GM18873 (cell line): ENCODE data around the gene OPN3.

ENCODE experiments used
- ATAC-seq: cut with Tn5 transposase; IDR thresholded peaks from one replicate; pipeline ENCODE4 v1.9.1; 2021; ENCODE audit warnings: mild to moderate bottlenecking, moderate library complexity, moderate number of reproducible peaks; ENCODE audit not compliant: unreplicated experiment, low FRiP score

OPN3 gene

DNA sequence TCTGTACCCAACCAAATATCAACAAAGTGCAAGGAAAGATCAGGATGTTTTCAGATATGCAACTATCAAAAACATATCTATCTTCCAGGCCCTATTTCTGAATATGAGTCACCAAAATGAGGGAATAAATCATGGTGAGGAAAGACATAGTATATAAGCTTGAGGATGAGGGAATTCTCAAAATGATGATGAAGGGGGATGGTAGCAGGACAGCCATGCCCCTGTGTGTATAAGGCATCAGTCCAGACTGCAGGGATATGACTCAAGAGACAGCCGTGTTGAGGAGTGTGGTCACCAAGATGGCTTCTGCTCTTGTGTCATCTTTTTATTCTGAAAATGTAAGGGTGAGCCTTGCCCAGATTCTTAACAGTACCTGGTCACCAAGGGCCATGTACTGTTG lies 7.5 kb upstream of the OPN3 start:
- no peak for ATAC-seq

DNA sequence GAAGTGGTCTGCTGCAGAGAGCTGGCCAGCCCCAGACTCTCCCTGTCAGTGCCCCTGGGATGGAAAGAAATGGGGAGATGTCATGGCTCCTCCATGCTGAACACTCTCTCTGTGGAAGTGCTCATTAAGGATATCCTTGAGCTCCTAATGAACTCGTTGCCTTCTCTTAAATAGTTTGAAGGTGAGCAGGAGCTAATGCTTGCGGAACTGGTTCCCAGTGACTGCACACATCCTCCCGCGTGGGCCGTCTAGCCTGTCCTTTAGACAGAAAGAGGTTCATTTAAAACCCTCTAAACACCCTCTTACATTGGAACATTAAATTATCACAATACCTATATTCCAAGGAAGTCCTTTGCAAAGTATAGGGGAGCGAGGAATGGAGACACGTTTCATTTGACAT lies 6.0 kb upstream of the OPN3 start:
- ATAC-seq, result no peak

DNA sequence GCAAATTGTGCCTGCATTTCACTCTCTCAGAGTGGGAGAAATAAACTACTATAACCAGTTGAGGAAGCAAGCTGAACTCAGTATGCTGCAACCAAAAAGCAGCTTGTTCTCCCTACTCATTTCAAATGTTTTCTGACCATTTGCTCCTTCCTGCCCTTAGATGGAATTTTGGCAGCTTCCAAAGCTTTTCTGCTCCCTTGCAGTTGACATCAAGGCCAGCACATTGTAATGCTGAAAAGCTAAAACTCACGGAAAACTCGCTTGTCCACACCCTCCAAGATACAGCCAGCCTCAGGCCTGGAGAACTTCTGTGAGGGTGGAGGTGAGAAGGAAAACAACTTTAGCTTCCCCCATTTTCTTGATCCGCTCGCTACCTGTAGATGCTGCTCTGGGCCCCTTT lies 5.0 kb upstream of the OPN3 start:
- ATAC-seq, result no peak

DNA sequence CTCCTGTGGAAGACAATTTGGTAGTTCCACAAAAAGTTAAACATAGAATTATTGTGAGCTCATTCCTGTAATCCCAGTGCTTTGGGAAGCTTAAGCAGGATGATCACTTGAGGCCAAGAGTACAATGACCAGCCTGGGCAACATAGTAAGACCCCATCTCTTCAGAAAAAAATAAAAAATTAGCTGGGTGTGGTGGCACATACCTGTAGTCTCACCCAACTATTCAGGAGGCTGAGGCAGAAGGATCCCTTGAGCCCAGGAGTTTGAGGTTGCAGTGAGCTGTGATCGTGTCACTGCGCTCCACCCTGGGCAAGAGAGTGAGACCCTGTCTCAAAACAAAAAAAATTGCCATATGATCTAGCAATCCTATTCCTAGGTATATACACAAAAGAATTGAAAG lies 4.1 kb upstream of the OPN3 start:
- ATAC-seq, result no peak

DNA sequence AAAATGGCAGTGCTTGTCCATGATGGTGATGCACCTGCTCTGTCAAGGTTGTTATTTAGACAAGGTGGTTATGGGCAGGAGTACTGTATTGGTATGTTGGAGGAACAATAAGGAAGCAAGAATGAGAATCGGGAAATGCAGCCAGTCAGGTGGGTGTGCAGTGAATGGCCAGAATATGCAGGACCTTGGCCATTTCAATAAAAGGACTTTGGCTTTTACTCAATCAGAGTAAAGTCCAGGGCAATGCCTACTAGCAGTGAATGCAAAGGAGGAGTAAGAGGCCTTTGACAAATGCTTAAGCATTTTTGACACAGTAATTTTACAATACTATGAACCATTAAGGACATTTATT lies 2.4 kb upstream of the OPN3 start:
- ATAC-seq, result no peak

DNA sequence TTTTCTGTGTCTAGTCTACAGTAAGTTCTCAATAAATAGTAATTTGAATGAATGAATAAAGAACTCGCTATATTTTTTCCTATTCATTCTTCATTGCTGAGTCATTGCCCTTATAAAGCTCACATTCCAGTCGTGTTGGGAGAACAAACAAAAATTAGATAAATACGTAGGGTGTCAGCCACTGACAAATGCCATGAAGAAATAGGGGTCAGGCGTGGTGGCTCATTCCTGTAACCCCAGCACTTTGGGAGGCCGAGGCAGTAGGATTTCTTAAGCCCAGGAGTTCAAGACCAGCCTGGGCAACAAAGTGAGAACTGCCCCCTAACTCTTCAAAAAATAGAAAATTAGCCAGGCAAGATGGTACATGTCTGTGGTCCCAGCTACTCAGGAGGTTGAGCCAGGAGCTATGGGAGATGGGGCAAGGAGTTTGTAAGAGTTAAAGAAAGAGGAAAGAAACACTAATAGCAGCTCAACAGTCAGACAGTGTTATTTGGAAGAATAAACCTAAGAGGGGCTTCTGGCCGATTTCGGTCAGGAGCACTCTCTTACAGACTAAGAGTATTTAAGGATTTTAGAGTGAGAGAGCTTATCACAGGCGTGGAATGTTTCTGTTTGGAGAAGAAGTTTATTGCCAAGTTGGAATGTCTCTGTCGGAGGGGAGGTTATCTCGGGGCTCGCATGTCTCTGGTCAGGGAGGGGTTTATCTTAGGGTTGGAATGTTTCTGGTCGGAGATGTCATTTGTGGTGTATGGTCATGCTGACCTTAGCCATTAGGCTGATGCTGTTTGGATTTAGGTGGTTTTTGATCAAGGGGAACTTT lies 1.8 kb upstream of the OPN3 start:
- ATAC-seq, result no peak

DNA sequence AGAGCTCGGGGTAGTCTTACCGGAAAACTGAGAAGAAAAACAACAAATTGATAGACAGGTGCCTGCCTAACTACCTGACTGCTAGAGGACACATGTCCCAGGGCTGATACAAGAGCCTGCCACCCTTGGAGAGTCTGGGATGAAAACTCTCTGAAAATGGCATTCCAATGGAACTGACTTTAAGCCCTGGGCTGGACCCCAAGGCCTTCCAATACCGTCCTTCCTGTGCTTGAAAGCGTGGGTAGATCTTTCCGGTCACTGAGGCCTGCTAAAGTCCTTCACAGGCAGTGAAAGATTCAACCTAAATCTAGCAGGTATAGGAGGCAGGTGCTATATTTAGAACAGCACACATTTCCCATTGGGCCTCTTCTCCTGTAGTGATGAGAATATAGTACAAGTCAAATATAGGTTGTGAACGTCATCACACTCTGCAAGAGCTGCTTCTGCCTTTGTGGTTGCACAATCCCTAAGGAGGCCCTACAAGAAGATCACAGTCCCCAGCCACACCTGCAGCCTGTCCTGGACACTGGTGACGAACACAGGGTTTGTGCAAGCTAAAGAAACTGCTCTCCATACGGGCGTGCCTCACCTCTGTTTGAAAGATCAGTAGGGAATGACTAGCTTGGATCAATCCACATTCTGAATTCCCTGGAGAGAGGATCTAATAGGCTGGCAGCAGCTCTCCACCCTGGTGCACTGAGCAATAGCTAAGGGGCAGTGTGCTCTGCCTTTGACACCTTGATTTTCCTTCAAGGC lies 876 bp upstream of the OPN3 start:
- no peak for ATAC-seq

DNA sequence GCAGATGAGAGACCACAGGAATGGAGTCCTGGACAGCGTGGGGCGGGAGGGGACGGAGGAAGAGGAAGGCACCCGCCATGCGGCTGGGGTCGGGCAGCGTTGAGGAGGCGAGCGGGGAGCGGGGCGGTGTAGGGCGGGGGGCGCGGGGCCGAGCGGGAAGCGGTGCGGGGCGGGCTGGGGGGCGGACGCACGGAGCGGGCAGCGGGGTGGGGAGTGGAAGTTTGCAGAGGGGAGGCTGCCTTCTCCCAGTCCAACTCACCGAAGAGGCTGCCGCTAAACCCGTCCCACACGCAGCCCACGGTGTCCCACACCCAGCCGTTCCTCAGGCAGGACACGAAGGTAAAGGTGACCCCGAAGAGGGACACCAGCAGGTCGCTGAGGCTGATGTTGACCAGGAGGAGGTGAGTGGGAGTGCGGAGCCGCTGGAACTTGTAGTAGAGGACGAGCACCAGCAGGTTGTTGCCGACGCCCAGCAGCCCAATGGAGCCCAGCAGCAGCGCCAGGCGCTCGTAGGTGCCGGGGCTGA lies 483 bp downstream of the OPN3 start:
- ATAC-seq, result peak; percentile 46

DNA sequence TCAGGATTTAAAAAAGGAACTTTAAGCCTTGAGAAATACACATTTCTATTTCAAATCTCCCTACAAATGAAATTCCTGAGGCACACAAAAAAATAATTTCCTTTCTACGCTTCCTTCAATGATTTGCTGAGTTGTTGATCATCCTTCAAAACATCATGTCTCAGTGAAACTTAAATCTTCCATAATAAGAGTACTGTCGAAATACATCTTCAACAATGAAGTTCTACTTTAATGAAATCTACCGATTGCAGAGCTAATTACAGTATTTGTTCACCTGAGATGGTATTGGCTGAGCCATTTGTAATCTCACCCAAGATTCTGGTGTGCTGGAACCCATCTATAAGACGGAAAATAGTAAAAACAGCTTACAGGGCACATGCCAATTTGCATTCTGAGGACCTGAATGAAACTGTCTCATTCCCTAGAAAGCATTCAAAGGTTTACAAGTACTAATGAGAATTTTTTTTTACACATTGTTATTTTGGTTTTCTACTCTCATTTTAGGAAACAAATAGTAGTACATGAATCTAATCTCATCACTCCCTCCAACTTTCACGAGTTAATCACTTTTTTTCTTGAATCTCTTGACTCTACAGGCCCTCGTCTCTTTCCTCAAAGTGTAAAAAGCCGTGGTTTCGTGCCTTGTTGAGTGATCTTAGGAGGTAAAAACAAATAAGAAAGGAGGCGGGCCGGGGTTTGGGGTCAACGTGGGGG lies 1.1 kb downstream of the OPN3 start:
- no peak for ATAC-seq

DNA sequence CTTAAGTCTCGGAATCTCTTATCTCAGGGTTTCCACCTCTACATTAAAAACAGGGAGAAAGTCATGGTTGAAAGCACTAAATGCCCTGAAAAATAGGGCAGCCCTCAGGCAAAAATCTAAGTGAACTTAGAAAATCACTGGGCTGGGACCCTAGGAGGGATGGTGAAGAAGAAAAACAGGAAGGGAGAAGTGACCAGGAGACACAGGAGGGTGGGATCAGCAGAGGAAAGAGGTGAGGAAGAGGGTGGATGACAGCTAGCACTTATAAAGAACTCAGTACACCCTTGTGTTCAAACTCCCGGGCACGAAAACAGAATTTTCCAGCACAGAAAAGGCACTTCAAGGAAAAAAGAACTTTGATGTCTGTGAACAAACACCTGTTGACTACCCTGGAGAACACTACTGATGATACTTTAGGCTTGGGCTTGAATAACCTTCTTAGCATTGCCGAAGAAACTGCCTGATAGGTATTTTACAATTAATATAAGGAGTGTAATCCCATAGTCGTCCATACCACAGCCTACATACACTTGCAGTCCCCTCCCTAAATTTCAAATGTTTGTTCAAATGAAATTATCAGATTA lies 2.0 kb downstream of the OPN3 start:
- no peak for ATAC-seq

DNA sequence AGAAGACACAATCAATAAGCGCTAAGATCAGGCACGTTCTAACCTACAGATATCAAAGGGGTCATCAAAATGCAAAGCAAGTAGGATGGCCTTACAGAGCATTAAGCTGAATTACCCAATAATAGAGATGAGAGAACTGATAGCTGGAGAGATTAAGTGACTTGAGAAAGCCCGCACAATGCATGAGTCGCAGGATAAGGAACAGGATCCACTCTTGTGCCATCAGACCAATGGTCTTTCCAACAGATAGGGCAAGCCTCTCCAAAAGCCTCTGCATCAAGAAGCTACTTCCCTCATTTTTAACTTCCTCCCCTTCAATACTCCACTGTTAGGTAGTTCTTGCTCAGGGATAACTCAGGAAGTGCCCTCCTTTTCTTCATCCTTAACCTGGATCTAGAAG lies 2.6 kb downstream of the OPN3 start:
- ATAC-seq, result no peak

DNA sequence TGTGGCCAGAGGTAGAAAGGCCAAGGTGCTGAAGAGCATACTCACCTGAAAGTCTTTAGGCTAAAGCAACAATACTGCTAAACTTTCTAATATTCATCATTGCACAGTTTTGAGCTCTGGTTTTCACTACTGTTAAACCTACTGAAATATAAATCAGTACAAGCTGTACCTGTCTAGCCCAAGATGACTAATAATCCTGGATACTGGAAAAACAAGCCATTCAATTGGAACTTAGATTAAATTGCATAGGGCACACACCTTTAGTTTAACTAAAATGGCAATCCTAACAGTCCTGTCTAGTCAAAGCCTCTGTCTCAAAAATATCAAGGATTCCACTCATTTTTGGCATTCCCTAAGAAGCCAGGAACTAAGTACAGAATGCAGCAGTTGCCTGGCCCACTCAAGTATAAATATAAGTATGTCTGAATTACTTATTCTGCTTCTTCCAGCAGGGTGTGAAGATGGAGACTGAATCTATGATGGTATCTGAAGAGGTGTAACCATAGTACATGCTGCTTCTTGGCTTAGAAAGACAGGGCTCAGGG lies 3.1 kb downstream of the OPN3 start:
- no peak for ATAC-seq

DNA sequence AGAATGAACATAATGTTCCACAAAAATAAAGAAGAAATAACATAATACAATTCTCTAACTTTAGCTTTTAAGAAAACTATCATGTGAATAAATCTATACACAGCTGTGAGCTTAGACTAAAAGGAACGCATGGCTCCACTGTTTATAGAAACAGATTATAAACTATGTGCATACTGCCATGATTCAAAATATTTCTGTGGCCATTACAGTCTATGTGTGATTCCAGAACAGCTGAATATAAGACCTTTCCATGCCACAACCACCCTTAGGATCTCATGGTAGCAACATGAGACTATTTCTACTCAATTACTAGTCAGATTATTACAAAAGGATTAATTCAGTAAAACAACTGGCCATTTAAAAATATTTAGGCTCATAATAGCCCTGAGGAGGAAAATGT lies 3.9 kb downstream of the OPN3 start:
- no peak for ATAC-seq

DNA sequence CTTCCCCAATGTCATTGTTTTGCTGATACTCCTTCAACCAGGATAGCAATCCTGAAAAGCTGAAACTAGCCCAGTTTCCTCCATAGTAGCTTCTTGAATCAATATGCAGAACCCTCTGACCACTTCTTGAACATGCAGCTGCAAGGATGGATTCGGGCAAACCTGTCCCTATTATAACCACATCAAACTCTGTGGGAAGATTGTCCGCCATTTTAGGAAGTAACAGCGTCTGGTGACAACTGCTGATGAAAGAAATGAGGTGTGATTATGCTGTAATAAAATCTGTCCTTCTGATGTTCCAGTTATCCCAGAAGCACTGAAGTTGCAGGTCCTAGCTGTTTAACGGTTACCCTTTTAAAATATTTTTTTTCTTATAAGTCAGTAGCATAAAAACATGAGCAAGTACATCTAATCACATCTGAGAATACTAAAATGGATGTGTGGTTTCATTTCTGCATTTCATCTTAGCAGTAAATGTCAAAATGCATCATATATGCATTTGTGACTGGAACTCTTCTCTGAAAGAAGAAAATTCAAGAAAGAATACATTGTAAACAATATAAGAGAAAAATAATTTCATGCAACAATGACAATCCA lies 4.5 kb downstream of the OPN3 start:
- no peak for ATAC-seq

DNA sequence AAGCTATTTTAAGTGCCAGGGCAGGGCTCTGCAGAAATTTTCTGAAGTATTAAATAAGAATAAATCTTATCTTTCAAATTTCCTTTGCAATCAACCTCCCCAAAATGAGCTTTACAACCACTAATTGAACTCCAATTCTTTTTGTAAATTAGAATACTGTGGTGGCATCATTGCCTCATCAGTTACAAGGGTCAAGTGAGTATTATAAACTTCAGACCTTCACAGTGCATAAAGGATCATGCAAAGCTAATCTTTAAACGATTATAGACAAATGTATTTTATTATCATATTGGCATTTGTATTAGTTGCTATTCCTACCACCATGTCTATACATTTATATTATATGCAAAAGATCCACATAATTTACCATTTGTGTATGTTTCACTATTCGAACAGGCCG lies 7.2 kb downstream of the OPN3 start:
- no peak for ATAC-seq

DNA sequence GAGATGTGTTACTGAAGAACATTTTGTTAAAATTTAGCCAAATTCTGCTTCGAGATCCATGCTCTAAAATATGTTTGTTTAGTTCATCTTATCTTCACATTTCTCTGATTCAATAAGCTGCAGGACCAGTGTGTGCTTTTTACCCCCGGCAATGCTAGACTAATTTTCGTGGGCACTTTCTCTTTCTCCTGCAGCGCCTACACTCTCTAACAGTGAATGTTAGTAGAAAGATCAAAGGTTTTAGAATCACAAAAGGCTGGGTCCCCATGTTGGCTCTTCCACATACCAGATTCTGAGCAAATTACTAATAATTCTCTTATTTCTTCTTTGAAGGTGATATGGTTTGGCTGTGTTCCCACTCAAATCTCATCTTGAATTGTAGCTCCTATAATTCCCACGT lies 8.5 kb downstream of the OPN3 start:
- no peak for ATAC-seq

DNA sequence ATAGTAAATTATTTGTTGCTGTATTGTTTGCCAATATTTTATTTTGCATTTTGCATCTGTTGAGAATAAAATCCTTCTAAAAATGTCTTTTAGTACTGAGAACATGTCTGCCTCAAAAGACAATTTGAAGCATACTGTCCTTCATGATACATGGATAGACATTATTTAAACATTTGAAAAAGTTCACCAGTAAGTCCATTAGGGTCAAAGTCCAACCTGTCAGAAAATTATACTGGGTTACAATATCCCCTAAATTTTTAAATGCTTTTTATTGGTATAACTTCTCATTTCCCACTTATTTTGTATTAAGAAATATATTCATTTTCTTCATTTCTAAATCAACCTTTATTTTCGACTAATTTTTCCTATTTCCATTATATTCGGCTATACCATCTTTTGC lies 9.3 kb downstream of the OPN3 start:
- no peak for ATAC-seq

DNA sequence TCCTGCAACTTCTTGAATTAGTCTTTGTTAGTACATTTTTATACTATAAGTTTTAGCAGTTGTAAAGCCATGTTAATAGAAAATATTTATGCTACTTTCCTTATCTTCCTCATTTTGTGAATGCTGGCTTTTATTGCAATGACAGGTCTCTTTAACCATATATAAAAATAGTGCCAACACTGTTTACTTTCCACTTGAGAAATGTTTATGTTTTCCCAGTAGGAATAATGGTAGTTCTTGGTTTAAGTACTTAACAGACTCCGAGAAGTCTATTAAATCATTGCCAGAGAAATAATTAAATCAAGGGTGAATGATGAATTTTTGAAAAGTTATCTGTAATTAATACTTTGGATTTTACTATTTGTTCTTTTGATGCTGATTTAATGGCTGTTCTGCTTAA lies 9.7 kb downstream of the OPN3 start:
- ATAC-seq, result no peak

DNA sequence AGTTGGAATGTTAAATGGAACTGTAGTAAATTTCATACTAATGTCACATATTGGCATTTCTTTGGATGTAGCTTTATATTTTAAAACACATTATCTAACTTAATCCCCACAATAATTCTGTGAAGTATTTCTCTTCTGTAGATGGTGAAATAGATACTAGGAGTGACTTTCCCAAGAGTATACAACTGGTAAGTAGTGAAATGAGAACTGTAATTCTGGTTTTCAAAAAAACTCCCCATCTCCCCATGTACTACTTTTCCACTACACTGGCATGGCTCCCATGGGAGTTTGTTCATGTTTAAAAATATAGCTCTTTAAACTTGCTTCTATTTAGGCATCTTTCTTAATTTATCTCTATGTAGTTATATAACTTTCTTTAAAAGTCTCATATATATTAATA lies 10.2 kb downstream of the OPN3 start:
- no peak for ATAC-seq
